Stimulated activated CD8-positive, alpha-beta memory T cell treated with anti-CD3 and anti-CD28 coated beads, Interleukin-4, amount 100 ng/mL, for 24 hours (primary cell): ENCODE data around the gene GAL3ST3.
"Not testable (repeated sequence)": the region's sequence is repeated elsewhere in the genome, so short reads cannot be mapped to it uniquely, and the experiment has no call there.

ENCODE experiments used
- DNase-seq: peaks from one replicate; pipeline ENCODE4 v3.0.0-alpha.2; 2020; ENCODE audit warnings: low read depth

Gene GAL3ST3, protein sequence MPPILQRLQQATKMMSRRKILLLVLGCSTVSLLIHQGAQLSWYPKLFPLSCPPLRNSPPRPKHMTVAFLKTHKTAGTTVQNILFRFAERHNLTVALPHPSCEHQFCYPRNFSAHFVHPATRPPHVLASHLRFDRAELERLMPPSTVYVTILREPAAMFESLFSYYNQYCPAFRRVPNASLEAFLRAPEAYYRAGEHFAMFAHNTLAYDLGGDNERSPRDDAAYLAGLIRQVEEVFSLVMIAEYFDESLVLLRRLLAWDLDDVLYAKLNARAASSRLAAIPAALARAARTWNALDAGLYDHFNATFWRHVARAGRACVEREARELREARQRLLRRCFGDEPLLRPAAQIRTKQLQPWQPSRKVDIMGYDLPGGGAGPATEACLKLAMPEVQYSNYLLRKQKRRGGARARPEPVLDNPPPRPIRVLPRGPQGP

DNA sequence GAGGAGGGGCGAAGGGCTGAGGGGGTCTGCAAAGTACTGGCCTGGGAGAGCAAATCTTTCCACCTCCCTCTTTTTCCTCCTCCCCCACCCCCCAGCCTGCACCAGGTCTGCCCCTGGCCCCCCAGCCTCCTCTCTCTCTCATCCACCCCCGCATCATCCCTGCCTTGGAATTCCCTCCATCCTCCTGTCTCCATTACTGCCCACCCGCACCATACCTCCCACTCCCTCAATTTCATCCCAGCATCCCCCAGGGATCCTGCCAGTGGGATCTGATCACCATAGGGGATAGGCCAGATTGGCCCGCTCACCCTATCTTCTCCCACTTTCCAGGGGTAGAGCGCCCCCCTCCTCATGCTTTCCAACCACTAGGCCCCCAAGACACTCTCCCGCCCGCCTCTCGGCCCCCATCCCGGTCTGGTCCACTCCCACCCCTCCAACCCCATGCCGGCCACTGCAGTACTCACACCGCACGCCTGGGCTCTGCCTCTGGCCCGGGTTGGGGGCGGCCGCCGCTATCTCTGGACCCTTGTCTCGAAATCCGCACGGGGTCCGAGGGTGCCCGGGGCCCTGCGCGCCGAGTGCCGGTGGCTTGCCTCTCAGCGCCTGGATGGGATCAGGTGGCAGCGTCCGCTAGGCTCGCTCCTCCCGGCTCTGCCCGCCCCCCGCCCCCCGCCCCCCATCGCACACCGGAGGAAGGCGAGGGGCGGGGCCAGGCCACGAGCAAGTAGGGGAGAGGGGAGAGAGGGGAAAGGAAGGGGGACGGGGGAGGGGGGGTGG, at the start of gene GAL3ST3:
Gene GAL3ST3, minus strand, starts transcription at position 615 of the 777 bp plus-strand sequence. CDS start 3,746 bp downstream, outside the sequence.
- no peak for DNase-seq

DNA sequence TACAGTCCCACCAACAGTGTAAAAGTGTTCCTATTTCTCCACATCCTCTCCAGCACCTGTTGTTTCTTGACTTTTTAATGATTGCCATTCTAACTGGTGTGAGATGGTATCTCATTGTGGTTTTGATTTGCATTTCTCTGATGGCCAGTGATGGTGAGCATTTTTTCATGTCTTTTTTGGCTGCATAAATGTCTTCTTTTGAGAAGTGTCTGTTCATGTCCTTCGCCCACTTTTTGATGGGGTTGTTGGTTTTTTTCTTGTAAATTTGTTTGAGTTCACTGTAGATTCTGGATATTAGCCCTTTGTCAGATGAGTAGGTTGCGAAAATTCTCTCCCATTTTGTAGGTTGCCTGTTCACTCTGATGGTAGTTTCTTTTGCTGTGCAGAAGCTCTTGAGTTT, 43.2 kb upstream of the GAL3ST3 start:
- not testable (repeated sequence) for DNase-seq

DNA sequence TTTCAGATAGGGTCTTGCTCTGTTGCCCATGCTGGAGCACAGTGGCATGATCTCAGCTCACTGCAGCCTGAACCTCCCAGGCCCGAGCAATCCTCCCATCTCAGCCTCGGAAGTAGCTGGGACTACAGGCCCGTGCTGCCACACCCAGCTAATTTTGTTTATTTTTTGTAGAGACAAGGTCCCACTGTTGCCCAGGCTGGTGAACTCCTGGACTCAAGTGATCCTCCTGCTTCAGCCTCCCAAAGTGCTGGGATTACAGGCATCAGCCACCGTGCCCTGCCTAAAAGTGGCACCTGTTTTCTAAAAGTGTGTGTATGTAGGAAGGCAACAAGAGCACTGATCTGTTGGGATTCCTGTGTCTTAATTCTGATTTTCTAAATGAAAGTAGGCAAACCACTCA, 41.3 kb upstream of the GAL3ST3 start:
- no peak for DNase-seq

DNA sequence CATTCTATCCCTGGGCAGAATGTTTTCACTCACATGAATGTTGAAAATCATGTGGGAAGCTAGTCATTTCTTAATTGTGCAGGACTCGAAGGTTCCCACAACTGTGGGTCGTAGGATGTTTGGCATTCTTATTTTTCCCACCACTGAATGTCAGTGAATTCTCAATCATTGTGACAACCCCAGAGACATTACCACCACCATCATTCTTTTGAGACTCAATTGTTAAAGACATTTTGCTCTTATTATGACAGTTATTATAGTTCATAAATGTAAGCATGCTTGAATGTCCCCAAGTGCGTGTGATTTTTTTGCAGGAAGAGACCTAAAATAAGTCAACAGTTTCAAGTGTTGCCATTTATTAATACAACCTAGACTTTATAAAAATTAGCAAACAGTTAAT, 40.1 kb upstream of the GAL3ST3 start:
- DNase-seq = no peak

DNA sequence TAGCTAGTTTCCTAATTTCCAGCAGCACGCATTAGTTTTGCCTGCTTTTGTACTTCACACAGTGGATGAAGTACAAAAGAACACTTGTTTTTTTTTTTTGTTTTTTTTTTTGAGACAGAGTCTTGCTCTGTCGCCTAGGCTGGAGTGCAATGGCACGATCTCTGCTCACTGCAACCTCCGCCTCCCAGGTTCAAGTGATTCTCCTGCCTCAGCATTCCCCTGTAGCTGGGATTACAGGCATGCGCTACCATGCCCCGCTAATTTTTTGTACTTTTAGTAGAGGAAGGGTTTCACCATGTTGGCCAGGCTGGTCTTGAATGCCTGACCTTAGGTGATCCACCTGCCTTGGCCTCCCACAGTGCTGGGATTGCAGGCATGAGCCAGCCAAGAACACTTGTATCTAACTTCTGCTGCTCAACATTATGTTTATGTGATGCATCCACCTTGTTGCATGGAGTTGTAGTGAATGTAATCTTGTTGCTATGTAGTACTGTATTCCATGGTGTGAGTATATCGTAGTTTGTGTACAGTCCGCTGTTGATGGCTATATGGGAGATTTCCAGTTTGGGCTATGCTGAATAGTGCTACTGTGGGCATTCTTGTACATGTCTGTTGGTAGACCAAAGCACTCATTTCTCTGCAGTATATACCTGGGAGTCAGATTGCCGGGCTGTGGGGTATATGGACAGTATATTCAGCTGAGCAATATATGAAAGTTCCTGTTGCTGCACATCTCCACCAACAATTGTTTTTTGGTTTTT, 38.4 kb upstream of the GAL3ST3 start:
- DNase-seq = no peak

DNA sequence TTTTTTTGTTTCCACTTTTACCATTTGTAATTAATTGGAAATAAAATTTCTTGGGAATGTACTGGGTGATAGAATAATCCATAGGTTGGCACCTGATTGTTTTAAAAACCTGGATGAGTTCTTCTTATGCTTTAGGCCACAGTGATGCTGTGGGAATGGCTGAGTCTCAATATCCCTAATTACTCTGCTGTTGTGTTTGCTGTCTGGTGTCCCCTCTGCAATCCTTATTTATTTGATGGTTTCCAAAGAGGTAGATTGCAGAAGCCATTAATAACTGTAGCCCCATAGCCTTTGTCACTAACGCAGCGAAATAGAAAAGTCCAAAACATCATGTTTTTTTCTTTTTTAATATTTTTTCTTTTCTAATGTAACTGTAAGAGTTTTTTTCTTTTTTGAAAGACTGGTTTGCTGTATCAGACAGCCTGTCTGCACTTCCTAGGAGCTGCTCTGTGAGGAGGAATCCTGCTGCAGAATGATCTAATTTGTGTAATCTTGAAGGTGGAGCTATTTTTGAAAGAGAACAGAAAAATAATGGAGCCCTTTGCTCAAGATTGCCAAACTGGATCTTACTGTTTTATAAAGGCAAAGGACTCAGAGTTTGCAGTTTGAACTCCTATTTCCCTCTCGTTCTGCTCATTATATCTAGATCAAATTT, 36.0 kb upstream of the GAL3ST3 start:
- no peak for DNase-seq

DNA sequence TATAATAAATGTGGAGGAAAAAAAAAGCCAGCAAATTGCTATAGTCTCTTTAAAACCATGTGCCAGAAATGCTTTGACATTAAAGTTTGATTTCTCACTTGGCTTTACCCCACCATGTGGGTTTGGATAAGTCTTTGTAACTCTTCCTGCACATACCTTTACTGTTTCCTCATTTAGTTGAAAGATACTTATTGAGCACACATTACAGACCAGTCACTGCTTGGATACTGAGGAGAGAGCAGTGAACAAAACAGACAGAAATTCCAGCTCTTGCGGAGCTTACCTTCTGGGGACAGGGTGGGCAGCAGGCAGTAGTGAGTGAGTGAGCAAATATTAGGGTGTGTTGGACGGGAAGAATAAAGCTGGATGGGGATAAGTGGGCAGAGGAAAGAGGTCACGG, 34.8 kb upstream of the GAL3ST3 start:
- DNase-seq = no peak

DNA sequence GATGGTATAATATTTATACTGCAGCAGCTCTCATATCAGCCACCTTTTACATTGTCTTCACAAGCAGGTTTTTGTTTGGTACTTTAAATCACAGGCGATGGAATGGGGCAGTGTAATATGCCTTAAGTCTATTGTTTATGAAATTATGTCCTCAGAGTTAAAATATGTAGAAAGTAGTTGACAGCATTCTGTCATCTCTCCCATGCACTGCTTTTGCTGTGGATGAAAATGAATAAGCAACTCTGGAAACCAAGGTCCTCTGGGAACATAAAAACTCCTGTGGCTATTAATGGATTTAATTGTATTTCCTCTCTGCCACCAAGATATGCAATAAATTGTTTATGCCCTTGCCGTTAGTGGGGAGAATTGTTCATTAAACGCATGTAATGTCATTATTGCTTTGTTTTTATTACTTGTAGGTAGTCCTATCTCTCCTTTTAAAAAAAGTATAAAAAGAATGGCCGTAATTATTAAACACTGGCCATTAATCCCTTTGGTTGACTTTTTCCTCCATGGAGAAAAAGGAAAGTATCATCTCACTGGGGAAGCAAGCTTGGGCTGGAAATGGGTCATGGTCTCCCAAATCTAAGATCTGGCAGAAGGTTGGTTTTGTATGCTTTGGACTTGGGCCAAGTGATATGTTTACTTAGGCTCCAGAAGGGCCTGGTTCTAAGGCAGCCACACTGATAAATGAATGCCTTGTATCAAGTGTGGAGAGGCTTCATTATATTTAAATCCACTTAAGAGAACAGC, 34.2 kb upstream of the GAL3ST3 start:
- DNase-seq = no peak

DNA sequence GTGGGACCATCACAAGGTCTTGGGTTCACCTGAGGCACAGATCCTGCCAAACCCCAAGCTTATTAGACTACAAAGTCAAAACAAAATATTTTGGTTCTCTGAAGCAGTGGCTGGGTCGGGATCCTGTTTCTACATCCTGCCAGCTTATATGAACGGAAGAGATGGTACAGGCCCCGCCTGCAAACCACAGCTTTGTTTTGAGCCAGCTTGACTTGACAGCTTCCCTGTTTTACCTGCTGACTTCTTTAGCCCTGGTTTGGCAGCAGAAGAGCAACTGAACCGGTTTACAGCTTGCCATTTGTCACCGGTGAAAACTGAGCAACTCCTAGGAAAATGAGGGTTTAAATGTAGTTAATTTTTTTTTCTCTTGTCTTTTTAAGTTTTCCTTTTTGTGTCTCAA, 32.5 kb upstream of the GAL3ST3 start:
- DNase-seq = no peak

DNA sequence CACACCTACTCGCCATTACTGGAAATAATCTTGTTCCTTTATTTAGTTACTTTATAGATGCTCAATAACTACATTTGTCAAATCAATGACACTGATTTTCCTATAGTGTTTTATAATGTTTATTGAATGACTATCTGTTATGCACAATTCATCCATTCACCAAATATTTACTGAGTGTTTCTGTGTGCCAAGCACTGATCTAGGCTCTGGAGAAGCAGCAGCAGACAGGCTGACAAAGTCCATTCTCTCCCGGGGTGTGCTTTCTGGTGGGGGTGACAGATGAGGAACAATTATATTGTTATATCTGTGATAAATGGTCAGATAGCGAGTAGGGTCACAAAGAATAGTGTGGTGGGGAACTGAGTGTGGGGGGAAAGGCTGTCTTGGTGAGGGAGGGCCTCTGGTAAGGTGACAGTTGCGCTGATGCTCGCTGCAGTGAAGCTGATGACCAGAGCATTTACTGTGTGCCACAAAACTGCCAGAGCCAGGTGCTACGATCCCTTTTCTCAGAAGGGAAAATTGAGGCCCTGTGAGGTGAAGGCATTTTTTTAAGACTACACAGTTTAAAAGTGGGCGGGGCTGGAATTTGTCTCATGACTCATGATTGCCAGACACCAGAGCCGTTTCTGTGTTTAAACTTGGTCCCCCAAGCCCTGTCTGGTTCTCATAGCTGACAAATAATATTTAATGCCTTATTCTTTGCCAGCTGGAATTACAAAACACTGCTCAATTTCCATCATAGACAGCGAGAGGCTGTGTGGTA, 31.3 kb upstream of the GAL3ST3 start:
- peak; percentile 48 for DNase-seq

DNA sequence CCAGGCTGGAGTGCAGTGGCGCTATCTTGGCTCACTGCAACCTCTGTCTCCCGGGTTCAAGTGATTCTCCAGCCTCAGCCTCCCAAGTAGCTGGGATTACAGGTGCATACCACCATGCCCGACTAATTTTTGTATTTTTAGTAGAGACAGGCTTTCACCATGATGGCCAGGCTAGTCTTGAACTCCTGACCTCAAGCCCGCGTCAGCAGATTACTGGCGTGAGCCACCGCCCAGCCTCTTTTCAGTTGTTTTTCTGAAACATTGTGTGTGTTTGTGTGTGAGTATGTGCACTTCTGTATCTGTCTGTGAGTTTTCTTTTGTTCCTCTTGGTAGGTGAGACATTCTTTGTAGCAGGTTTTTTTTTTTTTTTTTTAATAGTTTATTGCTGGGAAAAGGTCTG, 30.0 kb upstream of the GAL3ST3 start:
- not testable (repeated sequence) for DNase-seq

DNA sequence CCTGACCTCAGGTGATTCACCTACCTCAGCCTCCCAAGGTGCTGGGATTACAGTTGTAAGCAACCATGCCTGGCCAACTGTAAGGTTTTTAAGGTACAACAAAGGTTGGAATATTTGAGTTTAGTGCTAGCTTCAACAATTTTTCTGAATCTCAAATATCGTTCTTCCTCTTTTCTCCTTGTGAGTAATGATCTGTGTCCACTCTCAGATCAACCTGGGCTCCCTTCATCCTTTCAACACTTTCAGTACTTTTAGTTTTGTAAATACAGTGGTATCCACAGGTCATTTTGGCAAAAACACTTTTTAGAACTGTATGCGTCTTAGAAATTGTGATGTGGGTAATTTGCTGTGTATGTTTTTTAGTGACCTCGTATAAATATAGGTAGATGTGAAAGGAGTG, 29.0 kb upstream of the GAL3ST3 start:
- no peak for DNase-seq

DNA sequence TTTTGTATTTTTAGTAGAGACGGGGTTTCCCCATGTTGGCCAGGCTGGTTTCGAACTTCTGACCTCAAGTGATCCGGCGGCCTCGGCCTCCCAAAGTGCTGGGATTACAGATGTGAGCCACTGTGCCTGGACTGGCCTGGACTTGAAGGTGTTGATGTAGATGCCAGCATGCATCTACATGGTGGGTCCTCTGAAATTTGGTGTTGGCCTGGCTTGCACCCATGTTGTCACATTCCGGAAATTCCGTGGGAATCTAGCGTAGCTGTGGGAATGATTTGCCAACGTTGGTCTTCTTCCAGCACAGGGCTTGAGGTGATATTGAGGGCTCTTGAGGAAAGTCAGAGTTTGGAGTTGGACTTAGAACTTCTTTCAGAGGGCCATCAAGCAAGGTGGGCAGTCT, 27.6 kb upstream of the GAL3ST3 start:
- no peak for DNase-seq

DNA sequence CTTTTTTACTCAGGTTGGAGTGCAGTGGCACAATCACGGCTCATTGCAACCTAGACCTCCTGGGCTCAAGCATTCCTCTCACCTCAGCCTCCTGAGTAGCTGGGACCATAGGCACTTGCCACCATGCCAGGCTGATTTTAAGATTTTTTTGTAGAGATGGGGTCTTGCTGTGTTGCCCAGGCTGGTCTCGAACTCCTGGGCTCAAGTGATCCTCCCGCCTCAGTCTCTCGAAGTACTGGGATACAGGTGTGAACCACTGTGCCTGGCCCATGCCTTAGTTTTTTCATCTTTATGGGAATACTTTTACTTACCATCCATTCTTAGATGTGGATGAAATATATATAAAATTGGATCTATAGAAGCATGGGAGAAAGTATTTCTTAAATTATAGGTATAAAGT, 26.3 kb upstream of the GAL3ST3 start:
- DNase-seq = no peak

DNA sequence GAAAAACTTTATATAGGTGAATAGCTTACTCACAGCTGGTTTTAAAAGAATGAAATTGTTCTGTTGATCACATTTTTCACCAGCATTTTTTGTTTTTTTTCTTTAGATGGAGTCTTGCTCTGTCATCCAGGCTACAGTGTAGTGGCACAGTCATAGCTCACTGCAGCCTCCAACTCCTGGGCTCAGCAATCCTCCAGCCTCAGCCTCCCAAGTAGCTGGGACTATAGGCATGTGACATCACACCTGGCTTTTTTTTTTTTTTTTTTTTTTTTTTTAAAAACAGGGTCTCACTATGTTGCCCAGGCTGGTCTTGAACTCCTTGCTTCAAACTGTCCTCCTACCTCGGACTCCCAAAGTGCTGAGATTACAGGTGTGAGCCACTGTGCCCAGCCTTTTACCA, 24.7 kb upstream of the GAL3ST3 start:
- DNase-seq = no peak

DNA sequence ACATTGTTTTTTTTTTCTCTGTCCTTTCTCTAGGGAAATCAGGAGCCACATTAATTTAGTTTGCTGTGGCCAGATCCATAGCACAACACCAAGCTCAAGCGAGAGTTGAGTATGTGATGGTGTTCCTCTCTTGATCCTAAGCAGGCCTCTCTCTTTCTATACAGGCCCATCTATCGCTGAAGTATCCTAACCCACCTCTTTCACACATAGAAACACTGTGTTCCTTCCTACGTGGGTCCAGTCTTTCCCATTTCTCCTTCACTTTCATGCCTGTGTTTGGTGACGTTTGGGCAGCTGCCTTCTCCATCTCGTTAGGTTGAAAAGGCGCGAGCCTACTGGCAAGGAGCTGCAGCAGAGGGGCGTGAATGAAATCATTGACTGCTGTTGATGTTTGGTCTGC, 23.6 kb upstream of the GAL3ST3 start:
- no peak for DNase-seq

DNA sequence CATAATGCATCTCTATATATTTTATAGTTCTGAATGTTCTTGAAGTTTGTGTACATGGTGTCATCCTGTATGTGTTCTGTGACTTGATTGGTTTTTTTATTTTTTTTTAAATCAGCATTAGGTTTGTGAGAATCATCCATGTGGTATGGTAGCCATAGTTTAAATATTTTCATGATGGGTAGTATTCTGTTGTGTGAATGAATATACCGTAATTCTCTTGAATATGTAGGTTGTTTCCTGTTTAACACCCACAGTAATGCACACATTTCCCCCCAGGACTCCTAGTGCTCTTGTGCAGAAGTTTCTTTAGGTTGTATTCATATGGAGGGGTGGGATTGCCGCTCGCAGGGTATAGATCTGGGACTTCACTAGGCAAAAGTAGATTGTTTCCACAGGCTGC, 23.1 kb upstream of the GAL3ST3 start:
- no peak for DNase-seq

DNA sequence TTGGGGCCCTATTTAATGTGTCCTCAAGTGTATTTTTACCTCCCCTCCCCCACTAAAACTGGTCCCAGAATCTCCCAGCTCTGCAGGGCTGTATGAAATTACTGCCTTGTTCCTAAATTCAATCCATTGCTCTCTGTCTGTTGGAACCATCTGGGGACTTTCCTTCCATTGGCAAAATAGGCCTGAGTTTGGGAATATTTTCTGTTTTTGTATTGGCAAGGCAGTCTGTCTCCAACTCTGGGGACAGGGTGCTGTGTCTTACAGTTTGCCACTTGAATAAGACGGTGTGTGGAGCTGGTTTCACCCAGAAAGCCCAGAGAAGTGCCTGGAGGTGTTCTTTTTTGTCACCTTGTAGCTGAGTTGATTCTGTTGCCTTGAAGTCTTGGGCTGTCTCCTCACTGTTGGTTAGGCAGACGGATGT, 22.4 kb upstream of the GAL3ST3 start:
- DNase-seq = no peak

DNA sequence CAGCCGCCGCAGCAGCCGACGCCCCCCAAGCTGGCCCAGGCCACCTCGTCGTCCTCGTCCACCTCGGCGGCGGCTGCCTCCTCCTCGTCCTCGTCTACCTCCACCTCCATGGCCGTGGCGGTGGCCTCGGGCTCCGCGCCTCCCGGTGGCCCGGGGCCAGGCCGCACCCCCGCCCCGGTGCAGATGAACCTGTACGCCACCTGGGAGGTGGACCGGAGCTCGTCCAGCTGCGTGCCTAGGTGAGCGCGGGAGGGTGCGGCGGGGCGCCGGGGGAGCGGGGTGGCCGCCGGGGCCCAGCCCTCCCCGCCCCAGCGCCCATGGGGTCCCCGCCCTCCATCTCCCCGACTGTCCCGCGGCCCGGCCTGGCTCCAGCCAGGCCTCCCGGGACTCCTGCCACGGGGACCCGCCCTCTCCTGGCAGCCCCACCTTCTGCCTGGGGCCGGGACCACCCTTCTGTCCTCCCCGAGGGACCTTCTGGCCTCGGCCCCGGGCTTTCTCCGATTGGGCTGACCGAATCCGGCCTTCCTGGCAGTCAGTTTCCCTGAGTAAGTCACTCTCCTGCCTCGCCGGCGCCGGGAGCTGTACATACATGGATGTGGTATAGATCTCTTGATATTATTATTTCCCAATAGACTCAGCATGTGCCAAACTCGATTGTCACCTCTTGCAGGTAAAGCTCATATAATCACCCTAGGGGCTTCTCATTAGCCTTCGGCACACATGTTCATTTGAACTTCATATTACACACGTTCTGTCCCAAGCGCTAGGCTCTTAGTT, 21.8 kb upstream of the GAL3ST3 start:
- DNase-seq = no peak
